Measurements from ENCODE around the gene PTPRD.

The PTPRD gene

GRCh38 chr9:9679433-9679832 lies 933.4 kb downstream of the PTPRD start:
- Histone ChIP-seq H3K4me1 (ENCODE audit: low read depth, poor library complexity, severe bottlenecking) (no peaks in the 10 kb centered on the region), H3K27me3 (ENCODE audit: insufficient read depth, low read depth) (no peaks in the 10 kb centered on the region), H3K4me2 (no peak overlapping the region), H3K36me3 (ENCODE audit: insufficient read depth) (no peaks in the 10 kb centered on the region), H3K9ac (no peak overlapping the region), H4K20me1 (ENCODE audit: insufficient read depth) (no peaks in the 10 kb centered on the region), H3K27ac (no peak overlapping the region), H3K79me2 (ENCODE audit: insufficient read depth, low read depth) (no peaks in the 10 kb centered on the region), H3K4me3 (IDR thresholded peaks at IDR 0.05; ENCODE audit: insufficient read depth, low read depth, low read length) (no peak overlapping the region), H2AFZ (ENCODE audit: low read depth) (no peak overlapping the region)
- no peak for TF ChIP-seq CTCF (conservative IDR thresholded peaks at IDR 0.05; ENCODE audit: low read depth, low read length)

DNA sequence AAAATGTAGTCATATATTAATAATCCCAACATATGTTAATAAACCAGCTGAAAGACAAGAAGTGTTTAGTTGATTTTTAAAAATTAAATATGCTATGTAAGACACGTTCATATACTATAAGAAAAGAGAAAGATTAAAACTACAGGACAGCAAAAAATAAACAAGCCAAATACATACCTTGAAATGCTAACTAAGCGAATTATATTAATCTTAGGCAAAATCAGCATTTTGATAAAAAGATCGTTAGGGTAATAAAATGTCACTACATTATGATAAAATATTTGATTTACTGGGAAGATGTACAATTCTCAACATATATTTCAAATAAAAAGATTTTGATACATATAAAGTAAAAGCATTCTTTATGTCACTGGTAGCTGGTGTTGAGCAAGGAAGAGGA lies 938.3 kb downstream of the PTPRD start:
- Histone ChIP-seq H3K4me1 (ENCODE audit: low read depth, poor library complexity, severe bottlenecking) (no peaks in the 10 kb centered on the region), H4K20me1 (ENCODE audit: insufficient read depth) (no peaks in the 10 kb centered on the region), H3K27ac (no peak overlapping the region), H3K4me2 (no peak overlapping the region), H3K27me3 (ENCODE audit: insufficient read depth, low read depth) (no peaks in the 10 kb centered on the region), H3K9ac (no peak overlapping the region), H3K36me3 (ENCODE audit: insufficient read depth) (no peaks in the 10 kb centered on the region), H2AFZ (ENCODE audit: low read depth) (no peak overlapping the region), H3K4me3 (IDR thresholded peaks at IDR 0.05; ENCODE audit: insufficient read depth, low read depth, low read length) (no peak overlapping the region), H3K79me2 (ENCODE audit: insufficient read depth, low read depth) (no peaks in the 10 kb centered on the region)
- no peak for TF ChIP-seq CTCF (conservative IDR thresholded peaks at IDR 0.05; ENCODE audit: low read depth, low read length)

DNA sequence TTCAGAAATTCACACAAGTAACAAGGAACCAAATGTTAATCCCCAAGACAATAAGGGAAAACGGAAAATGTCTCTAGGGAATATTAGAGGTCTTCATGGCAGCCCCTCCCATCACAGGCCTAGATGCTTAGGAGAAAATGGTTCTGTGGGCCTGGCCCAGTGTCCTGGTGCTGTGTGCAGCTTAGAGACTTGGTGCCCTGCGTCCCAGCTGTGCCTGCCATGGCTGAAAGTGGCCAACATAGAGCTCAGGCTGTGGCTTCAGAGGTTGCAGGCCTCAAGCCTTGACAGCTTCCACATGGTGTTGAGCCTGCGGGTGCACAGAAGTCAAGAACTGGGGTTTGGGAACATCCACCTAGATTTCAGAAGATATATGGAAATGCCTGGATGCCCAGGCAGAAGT lies 942.3 kb downstream of the PTPRD start:
- Histone ChIP-seq H3K4me2 (no peak overlapping the region), H3K79me2 (ENCODE audit: insufficient read depth, low read depth) (no peaks in the 10 kb centered on the region), H3K4me1 (ENCODE audit: low read depth, poor library complexity, severe bottlenecking) (no peaks in the 10 kb centered on the region), H3K4me3 (IDR thresholded peaks at IDR 0.05; ENCODE audit: insufficient read depth, low read depth, low read length) (no peak overlapping the region), H4K20me1 (ENCODE audit: insufficient read depth) (no peaks in the 10 kb centered on the region), H3K27ac (no peak overlapping the region), H2AFZ (ENCODE audit: low read depth) (no peak overlapping the region), H3K27me3 (ENCODE audit: insufficient read depth, low read depth) (no peaks in the 10 kb centered on the region), H3K36me3 (ENCODE audit: insufficient read depth) (no peaks in the 10 kb centered on the region), H3K9ac (no peak overlapping the region)
- TF ChIP-seq CTCF (conservative IDR thresholded peaks at IDR 0.05; ENCODE audit: low read depth, low read length), result no peak

DNA sequence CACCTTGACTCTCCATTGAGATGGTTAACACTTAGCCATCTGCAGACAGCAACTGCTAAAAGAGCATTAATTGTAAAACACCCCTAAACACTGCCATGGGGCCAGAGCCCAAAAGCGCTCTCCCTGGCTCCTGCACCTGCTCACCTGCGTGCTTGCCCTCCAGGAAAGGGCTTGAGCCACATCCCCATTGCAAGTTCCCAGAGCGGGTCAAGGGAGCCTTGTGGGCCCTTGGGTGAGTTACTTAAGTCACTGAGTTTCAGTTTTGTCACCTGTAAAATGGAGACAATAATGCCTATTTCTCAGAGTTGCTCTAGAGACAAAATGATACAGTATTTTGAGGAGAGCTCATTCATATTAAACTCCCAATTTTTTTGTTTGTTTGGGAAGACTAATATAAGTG lies 967.8 kb downstream of the PTPRD start:
- Histone ChIP-seq H4K20me1 (ENCODE audit: insufficient read depth) (no peaks in the 10 kb centered on the region), H2AFZ (ENCODE audit: low read depth) (no peak overlapping the region), H3K36me3 (ENCODE audit: insufficient read depth) (no peaks in the 10 kb centered on the region), H3K9ac (no peak overlapping the region), H3K4me3 (IDR thresholded peaks at IDR 0.05; ENCODE audit: insufficient read depth, low read depth, low read length) (no peak overlapping the region), H3K27ac (no peak overlapping the region), H3K79me2 (ENCODE audit: insufficient read depth, low read depth) (no peaks in the 10 kb centered on the region), H3K27me3 (ENCODE audit: insufficient read depth, low read depth) (no peaks in the 10 kb centered on the region), H3K4me1 (ENCODE audit: low read depth, poor library complexity, severe bottlenecking) (peaks cover 10% of the 10 kb centered on the region), H3K4me2 (no peak overlapping the region)
- no peak for TF ChIP-seq CTCF (conservative IDR thresholded peaks at IDR 0.05; ENCODE audit: low read depth, low read length)

GRCh38 chr9:9631284-9631683 lies 981.5 kb downstream of the PTPRD start:
- H3K27ac ChIP-seq, result no peak overlapping the region
- no peak overlapping the region for H2AFZ ChIP-seq (ENCODE audit: low read depth)
- peaks cover 10% of the 10 kb centered on the region for H3K4me1 ChIP-seq (ENCODE audit: low read depth, poor library complexity, severe bottlenecking)
- H3K9ac ChIP-seq, result no peak overlapping the region
- TF ChIP-seq CTCF (conservative IDR thresholded peaks at IDR 0.05; ENCODE audit: low read depth, low read length), result no peak
- H3K4me3 ChIP-seq (IDR thresholded peaks at IDR 0.05; ENCODE audit: insufficient read depth, low read depth, low read length), result no peak overlapping the region
- H4K20me1 ChIP-seq (ENCODE audit: insufficient read depth), result no peaks in the 10 kb centered on the region
- no peaks in the 10 kb centered on the region for H3K36me3 ChIP-seq (ENCODE audit: insufficient read depth)
- H3K27me3 ChIP-seq (ENCODE audit: insufficient read depth, low read depth), result no peaks in the 10 kb centered on the region
- H3K79me2 ChIP-seq (ENCODE audit: insufficient read depth, low read depth), result no peaks in the 10 kb centered on the region
- H3K4me2 ChIP-seq, result no peak overlapping the region

All from KMS-11 (cell line).